Activated B cell treated with CpG ODN at 0.5 μM for 24 hours (primary cell): ENCODE data around the gene DENND5A. TPM values are rescaled to one million over a fixed set of nuclear protein-coding genes. Genes with fewer than 3 reads are reported as not detected.
"Not testable (repeated sequence)": the region's sequence is repeated elsewhere in the genome, so short reads cannot be mapped to it uniquely, and the experiment has no call there.

ENCODE experiments used
- ATAC-seq: fragments of 200-7000 bp; cut with Tn5 transposase; one replicate; pipeline ENCODE4 v1.10.0; 2021; ENCODE audit warnings: low read depth, mild to moderate bottlenecking, moderate library complexity
- CTCF ChIA-PET: fragments of 350-600 bp; sonication (Branson Sonifier 250); formaldehyde crosslinking; loops from one replicate; lab custom pipeline; 2021; ENCODE audit warnings: antibody characterized with exemption; lab: Charles Lee
- POLR2A ChIA-PET: fragments of 350-600 bp; sonication (Branson Sonifier 250); formaldehyde crosslinking; loops from one replicate; lab custom pipeline; 2021; ENCODE audit warnings: antibody characterized with exemption; lab: Charles Lee
- DNase-seq: peaks from one replicate; pipeline ENCODE4 v3.0.0; 2022
- H3K27ac Mint-ChIP-seq: one replicate; pipeline ENCODE4 v1.8.0; 2020; ENCODE audit warnings: mixed read lengths
- H3K27me3 Mint-ChIP-seq: one replicate; pipeline ENCODE4 v1.8.0; 2021; ENCODE audit warnings: mixed read lengths
- H3K36me3 Mint-ChIP-seq: one replicate; pipeline ENCODE4 v1.8.0; 2021; ENCODE audit warnings: low read depth, mixed read lengths
- H3K4me1 Mint-ChIP-seq: one replicate; pipeline ENCODE4 v1.8.0; 2021; ENCODE audit warnings: mixed read lengths
- H3K4me3 Mint-ChIP-seq: one replicate; pipeline ENCODE4 v1.8.0; 2020; ENCODE audit warnings: mild to moderate bottlenecking, mixed read lengths
- H3K9me3 Mint-ChIP-seq: one replicate; pipeline ENCODE4 v1.8.0; 2020; ENCODE audit warnings: mixed read lengths
- intact Hi-C: fragments of 100-400 bp; cut with micrococcal nuclease; formaldehyde crosslinking; loops from one replicate; pipeline ENCODE4 v1.15.1; 2024
- total RNA-seq: library from RNA; stranded (reverse); gene quantifications from 2 replicates; pipeline ENCODE4 v1.2.3, GENCODE V29; 2022
- TF ChIP-seq, protein P1 (sequence below): fragments of 200-600 bp; IDR thresholded peaks from one replicate; pipeline ENCODE4 v1.8.0; 2022; ENCODE audit warnings: antibody characterized with exemption, mild to moderate bottlenecking

DENND5A gene
- total RNA-seq, 1 donor from 2014 or later = 24.4 TPM

DNA sequence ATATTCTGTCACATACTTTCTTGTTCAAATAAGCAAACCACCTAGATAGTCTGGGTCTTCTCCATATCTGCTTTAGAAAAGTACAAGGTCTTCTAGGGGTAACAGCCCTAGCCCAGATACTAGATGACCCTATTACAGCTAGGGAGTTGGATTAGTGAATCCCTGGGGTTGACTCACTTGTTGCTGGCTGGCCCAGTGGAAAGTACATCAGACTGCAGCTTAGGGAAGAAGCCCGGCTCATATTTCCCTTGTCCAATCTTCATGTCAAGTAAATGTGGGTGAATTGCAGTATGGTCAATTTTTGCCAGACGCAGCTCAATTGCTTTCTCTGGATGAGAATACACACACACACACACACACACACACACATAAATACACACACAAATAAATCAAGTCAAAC, 94.7 kb downstream of the DENND5A start:
- intact Hi-C loops = no loop called here
- Mint-ChIP-seq H3K9me3 (no peaks in the 10 kb centered on the region), H3K36me3 (peaks cover 64% of the 10 kb centered on the region), H3K4me1 (no peaks in the 10 kb centered on the region), H3K27me3 (no peaks in the 10 kb centered on the region), H3K27ac (no peak overlapping the region), H3K4me3 (no peak overlapping the region)
- DNase-seq = no peak
- no peak for ATAC-seq
- TF ChIP-seq, protein P1, sequence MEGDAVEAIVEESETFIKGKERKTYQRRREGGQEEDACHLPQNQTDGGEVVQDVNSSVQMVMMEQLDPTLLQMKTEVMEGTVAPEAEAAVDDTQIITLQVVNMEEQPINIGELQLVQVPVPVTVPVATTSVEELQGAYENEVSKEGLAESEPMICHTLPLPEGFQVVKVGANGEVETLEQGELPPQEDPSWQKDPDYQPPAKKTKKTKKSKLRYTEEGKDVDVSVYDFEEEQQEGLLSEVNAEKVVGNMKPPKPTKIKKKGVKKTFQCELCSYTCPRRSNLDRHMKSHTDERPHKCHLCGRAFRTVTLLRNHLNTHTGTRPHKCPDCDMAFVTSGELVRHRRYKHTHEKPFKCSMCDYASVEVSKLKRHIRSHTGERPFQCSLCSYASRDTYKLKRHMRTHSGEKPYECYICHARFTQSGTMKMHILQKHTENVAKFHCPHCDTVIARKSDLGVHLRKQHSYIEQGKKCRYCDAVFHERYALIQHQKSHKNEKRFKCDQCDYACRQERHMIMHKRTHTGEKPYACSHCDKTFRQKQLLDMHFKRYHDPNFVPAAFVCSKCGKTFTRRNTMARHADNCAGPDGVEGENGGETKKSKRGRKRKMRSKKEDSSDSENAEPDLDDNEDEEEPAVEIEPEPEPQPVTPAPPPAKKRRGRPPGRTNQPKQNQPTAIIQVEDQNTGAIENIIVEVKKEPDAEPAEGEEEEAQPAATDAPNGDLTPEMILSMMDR = no peak
- ChIA-PET CTCF (no interaction called here), POLR2A (interaction anchor here (0.5 to 0.7 kb wide), 2 partner anchors 205 to 396 kb away, joined by 5 to 12 read pairs; no protein-coding TSS in a partner anchor)

DNA sequence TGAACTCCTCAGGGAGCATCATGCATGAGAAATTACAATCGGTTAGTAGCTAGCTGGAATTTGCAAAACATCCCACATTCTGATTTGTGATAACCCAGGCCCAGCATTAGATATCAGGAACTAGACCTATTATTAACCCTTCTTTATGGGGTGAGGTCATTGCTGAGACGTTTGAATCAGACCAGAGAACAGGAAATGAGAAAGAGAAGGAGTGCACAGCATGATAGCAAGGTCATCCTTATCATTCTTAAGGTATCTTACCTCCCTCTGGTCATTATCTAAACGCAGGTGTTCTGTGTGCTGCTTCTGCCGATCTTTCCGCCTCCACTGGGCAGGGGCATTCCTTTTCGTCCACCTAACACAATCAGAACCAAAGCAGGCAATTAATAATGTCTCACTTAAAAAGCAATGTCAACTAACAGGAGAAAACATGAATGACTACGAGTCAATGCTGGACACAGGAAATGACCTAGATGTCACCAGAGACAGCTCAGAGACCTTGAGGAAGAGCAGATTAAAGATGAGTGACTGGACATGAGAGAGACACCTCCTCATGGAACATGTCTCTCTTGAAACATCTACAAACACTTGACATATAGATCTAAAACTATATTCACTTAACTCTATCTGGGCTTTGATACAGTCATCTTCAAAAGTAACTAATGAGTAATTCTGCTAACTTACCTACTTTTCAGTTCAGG, 95.4 kb downstream of the DENND5A start:
- Mint-ChIP-seq H3K27ac (no peak overlapping the region), H3K4me3 (no peak overlapping the region), H3K36me3 (peaks cover 60% of the 10 kb centered on the region)

DNA sequence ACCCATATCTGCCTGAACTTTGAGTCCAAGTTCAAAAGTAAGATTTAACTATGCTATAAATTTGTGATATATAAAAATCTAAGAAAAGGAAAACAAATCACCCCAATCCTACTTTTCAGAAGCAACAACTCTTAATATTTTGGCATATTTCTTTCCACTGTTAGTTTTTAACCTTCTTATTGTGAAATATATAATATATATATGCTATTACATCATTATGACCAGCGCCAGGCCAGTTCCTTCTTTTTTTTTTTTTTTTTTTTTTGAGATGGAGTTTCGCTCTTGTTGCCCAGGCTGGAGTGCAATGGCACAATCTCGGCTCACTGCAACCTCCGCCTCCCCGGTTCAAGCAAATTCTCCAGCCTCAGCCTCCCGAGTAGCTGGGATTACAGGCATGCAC, 103.2 kb downstream of the DENND5A start:
- H3K9me3 Mint-ChIP-seq, ATAC-seq, DNase-seq, H3K27me3 Mint-ChIP-seq, H3K4me3 Mint-ChIP-seq, POLR2A ChIA-PET, H3K27ac Mint-ChIP-seq, H3K4me1 Mint-ChIP-seq, CTCF ChIA-PET: not testable (repeated sequence)
- peaks cover 41% of the 10 kb centered on the region for H3K36me3 Mint-ChIP-seq
- intact Hi-C loops = loop anchor here (10.0 kb wide), 1 partner anchor 813 kb away; no protein-coding TSS in a partner anchor

More for the DNA sequence above, 95.4 kb downstream of the DENND5A start:
- no peak for DNase-seq
- TF ChIP-seq, protein P1 = no peak
- ChIA-PET POLR2A (interaction anchor here (0.7 kb wide), 1 partner anchor 397 kb away, joined by 5 read pairs; no protein-coding TSS in a partner anchor), CTCF (no interaction called here)
- Mint-ChIP-seq H3K4me1 (no peaks in the 10 kb centered on the region), H3K27me3 (no peaks in the 10 kb centered on the region), H3K9me3 (no peaks in the 10 kb centered on the region)
- no peak for ATAC-seq
- intact Hi-C loops = loop anchor here (5.0 to 10.0 kb wide), 4 partner anchors 93 to 805 kb away; no protein-coding TSS in a partner anchor

DNA sequence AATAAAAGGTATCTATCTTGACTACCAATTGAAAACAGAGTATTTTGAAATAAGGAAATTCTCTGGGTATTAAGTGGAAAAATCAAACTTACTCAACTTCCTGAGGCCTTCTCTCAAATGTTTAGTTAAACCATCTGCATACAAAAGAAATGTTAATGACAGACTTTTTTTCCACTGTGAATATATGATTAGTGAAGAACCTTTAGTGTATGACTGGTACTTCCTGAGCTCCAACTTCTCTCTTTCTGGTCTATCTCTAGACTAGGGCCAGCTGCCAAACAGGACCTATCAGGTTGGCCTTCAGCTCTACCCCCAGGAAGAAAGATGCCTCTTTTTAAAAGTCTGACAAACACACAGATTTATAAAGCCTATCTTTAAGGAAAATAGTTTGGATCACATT, 105.0 kb downstream of the DENND5A start:
- POLR2A ChIA-PET = no interaction called here
- Mint-ChIP-seq H3K36me3 (peaks cover 42% of the 10 kb centered on the region), H3K27ac (no peak overlapping the region), H3K27me3 (no peaks in the 10 kb centered on the region), H3K4me3 (no peak overlapping the region), H3K9me3 (no peaks in the 10 kb centered on the region), H3K4me1 (peaks cover 6% of the 10 kb centered on the region)
- DNase-seq = no peak
- CTCF ChIA-PET = no interaction called here
- no peak for ATAC-seq
- intact Hi-C loops = loop anchor here (10.0 kb wide), 1 partner anchor 815 kb away; no protein-coding TSS in a partner anchor
- TF ChIP-seq, protein P1 = no peak

DNA sequence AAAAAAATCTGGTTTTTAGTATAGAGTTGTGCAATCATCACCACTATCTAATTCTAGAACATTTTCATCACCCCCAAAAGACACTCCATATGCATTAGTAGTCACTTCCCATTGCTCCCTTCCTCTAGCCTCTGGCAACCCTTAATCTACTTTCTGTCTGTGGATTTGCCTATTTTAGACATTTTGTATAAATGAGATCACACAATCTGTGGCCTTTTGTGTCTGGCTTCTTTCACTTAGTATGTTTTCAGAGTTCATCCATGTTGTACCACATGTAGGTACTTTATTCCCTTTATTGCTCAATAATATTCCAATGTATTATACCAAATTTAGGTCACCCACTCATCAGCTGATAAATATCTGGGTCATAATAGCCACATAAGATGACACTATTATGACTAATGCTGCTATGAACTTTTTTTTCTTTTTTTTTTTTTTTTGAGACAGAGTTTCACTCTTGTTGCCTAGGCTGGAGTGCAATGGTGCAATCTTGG, 106.2 kb downstream of the DENND5A start:
- ChIA-PET CTCF (no interaction called here), POLR2A (interaction anchor here (0.7 to 0.8 kb wide), 2 partner anchors 8 to 226 kb away, joined by 3 read pairs; no protein-coding TSS in a partner anchor)
- Mint-ChIP-seq H3K36me3 (peaks cover 42% of the 10 kb centered on the region), H3K4me3 (no peak overlapping the region), H3K27ac (no peak overlapping the region), H3K27me3 (no peaks in the 10 kb centered on the region), H3K9me3 (no peaks in the 10 kb centered on the region), H3K4me1 (peaks cover 6% of the 10 kb centered on the region)
- intact Hi-C loops = no loop called here
- DNase-seq = no peak
- TF ChIP-seq, protein P1 = no peak
- no peak for ATAC-seq
